HL-60 (cell line): ENCODE results near the gene NEGR1.

Source experiments
- DNase-seq, 2 experiments: peaks; one replicate each; pipeline ENCODE4 v3.0.0-alpha.2; 2010 to 2020; ENCODE audit warnings: low read depth in 1 of 2, low spot score in 1 of 2
- H3K27ac ChIP-seq: fragments of 250-450 bp; sonication (Bioruptor Pico); replicated peaks from 2 replicates; pipeline ENCODE4 v1.5.1; 2020; ENCODE audit warnings: mild to moderate bottlenecking, moderate library complexity
- H3K27me3 ChIP-seq: fragments of 250-450 bp; sonication (Bioruptor Pico); 2 replicates; pipeline ENCODE4 v1.5.1; 2021; ENCODE audit warnings: mild to moderate bottlenecking, moderate library complexity; ENCODE audit not compliant: insufficient read depth, poor library complexity, severe bottlenecking
- H3K4me3 ChIP-seq: replicated peaks from 2 replicates; pipeline ENCODE4 v1.5.1; 2011; ENCODE audit warnings: mild to moderate bottlenecking, control low read depth, low read length; ENCODE audit not compliant: insufficient read depth
- GABPA ChIP-seq: IDR thresholded peaks from 2 replicates; pipeline ENCODE4 v1.6.1; 2012; ENCODE audit warnings: low read depth
- POLR2AphosphoS5 ChIP-seq: IDR thresholded peaks from 2 replicates; pipeline ENCODE4 v1.6.1; 2012; ENCODE audit warnings: low read depth
- SPI1 ChIP-seq: IDR thresholded peaks from 2 replicates; pipeline ENCODE4 v1.6.1; 2012; ENCODE audit warnings: low read depth, mild to moderate bottlenecking, borderline replicate concordance
- TF ChIP-seq, protein P1 (sequence below): IDR thresholded peaks from 2 replicates; pipeline ENCODE4 v1.6.1; 2012; ENCODE audit warnings: low read depth; ENCODE audit not compliant: insufficient replicate concordance
- TF ChIP-seq, protein P2 (sequence below): IDR thresholded peaks from one replicate; pipeline ENCODE4 v1.5.1; 2011; ENCODE audit warnings: low read length, control low read depth, inconsistent platforms; ENCODE audit not compliant: insufficient read depth

Gene NEGR1

DNA sequence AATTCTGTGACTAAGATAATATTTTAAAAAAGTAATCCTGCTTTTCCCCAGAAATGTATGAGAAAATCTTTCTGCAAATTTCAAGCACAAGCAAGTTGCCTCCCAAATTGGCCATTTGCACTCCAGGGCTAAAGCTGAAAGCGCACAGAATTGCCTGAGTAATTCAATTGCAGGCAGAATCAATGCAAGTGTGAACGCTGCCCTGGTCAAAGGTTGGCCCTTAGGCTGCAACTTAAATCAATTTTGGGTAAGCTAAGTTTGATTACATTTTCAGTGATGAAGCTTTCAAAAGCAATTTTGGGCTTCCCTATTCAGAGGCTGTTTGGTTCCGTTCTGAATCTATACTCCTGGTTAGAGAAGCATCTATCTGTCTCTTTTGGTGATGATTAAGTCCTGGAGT lies 699.7 kb downstream of the NEGR1 start:
- no peaks in the 10 kb centered on the region for H3K27me3 ChIP-seq
- no peak overlapping the region for H3K27ac ChIP-seq
- no peak for DNase-seq
- no peak for TF ChIP-seq POLR2AphosphoS5
- no peak overlapping the region for H3K4me3 ChIP-seq

DNA sequence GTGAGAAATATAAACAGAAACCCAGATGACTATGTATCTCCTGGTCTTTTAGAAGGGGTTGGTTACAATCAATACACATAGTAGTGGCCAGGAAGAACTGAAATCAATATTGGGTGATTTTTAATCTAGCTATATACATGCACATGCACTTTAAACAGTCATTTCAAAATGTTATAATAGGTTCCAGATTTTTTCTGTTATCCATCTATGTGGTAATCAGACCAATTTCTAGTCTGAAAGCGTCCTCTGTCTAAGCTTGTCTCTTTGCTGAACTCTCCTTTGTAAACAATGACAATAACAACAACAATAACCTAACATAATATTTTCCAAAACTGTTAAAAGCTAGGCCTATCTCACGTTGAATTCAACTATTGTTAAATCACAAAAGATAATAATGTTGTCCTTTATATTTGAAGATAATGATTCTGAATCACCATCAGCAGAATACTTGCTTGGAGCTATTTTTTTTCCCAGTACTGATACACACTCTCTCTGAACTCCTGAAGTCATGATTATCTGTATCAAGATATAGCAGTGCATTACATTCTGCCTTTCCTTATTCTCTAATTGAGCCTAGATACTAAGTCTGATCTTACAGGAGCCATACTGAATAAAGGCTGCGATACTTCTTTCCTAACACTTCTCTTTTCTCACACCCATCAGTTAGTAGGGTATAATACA lies 704.7 kb downstream of the NEGR1 start:
- DNase-seq, result no peak
- no peak overlapping the region for H3K27ac ChIP-seq
- no peaks in the 10 kb centered on the region for H3K27me3 ChIP-seq
- TF ChIP-seq, protein P1, sequence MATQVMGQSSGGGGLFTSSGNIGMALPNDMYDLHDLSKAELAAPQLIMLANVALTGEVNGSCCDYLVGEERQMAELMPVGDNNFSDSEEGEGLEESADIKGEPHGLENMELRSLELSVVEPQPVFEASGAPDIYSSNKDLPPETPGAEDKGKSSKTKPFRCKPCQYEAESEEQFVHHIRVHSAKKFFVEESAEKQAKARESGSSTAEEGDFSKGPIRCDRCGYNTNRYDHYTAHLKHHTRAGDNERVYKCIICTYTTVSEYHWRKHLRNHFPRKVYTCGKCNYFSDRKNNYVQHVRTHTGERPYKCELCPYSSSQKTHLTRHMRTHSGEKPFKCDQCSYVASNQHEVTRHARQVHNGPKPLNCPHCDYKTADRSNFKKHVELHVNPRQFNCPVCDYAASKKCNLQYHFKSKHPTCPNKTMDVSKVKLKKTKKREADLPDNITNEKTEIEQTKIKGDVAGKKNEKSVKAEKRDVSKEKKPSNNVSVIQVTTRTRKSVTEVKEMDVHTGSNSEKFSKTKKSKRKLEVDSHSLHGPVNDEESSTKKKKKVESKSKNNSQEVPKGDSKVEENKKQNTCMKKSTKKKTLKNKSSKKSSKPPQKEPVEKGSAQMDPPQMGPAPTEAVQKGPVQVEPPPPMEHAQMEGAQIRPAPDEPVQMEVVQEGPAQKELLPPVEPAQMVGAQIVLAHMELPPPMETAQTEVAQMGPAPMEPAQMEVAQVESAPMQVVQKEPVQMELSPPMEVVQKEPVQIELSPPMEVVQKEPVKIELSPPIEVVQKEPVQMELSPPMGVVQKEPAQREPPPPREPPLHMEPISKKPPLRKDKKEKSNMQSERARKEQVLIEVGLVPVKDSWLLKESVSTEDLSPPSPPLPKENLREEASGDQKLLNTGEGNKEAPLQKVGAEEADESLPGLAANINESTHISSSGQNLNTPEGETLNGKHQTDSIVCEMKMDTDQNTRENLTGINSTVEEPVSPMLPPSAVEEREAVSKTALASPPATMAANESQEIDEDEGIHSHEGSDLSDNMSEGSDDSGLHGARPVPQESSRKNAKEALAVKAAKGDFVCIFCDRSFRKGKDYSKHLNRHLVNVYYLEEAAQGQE, result no peak
- no peak for TF ChIP-seq GABPA
- no peak for TF ChIP-seq POLR2AphosphoS5
- TF ChIP-seq SPI1, result no peak
- TF ChIP-seq, protein P2, sequence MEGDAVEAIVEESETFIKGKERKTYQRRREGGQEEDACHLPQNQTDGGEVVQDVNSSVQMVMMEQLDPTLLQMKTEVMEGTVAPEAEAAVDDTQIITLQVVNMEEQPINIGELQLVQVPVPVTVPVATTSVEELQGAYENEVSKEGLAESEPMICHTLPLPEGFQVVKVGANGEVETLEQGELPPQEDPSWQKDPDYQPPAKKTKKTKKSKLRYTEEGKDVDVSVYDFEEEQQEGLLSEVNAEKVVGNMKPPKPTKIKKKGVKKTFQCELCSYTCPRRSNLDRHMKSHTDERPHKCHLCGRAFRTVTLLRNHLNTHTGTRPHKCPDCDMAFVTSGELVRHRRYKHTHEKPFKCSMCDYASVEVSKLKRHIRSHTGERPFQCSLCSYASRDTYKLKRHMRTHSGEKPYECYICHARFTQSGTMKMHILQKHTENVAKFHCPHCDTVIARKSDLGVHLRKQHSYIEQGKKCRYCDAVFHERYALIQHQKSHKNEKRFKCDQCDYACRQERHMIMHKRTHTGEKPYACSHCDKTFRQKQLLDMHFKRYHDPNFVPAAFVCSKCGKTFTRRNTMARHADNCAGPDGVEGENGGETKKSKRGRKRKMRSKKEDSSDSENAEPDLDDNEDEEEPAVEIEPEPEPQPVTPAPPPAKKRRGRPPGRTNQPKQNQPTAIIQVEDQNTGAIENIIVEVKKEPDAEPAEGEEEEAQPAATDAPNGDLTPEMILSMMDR, result no peak
- no peak overlapping the region for H3K4me3 ChIP-seq

DNA sequence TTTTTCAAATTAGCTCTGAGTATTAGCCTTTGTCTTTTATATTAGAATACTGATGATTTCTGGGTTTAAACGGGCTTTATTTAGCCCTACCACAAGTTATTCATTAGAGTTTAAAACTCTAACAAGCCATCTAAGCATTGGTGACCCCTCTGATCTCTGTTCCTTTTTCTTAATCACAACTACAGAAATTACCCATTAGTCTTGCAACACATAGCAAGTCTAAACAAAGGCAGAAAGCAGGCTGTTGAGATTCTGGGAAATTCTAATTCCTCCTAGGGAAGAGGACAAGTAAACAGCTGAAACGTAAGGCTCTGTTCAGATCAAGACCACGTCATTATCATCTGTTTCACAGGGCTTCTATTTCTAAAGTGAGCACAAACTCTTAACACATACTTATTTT lies 710.3 kb downstream of the NEGR1 start:
- DNase-seq, result no peak
- H3K27ac ChIP-seq, result no peak overlapping the region
- no peak overlapping the region for H3K4me3 ChIP-seq
- no peaks in the 10 kb centered on the region for H3K27me3 ChIP-seq
- TF ChIP-seq, protein P2, result no peak
- TF ChIP-seq POLR2AphosphoS5 (no peak), GABPA (no peak), SPI1 (no peak)
- TF ChIP-seq, protein P1, result no peak

DNA sequence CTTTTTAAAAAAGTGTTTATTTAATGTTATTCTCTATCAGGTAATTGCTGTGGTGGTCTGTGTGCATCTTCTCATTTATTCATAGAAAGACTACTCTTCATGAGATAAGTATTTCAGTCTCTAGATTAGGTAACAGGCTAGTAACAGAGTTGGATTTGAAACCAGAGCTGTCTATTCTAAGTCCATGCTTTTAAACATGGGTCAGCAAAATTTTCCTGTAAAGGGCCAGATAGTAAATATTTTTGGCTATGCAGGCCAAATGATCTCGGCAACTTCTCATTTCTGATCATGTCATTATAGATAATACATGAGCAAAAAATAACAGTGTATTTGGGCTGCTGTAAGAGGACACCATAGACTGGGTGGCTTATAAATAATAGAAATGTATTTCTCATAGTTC lies 715.9 kb downstream of the NEGR1 start:
- Histone ChIP-seq H3K27ac (no peak overlapping the region), H3K27me3 (no peaks in the 10 kb centered on the region), H3K4me3 (no peak overlapping the region)
- TF ChIP-seq, protein P1, result no peak
- TF ChIP-seq, protein P2, result no peak
- TF ChIP-seq SPI1, result no peak
- TF ChIP-seq POLR2AphosphoS5, result no peak
- TF ChIP-seq GABPA, result no peak
- DNase-seq, result no peak
